Retina (tissue), 1 donor: Measurements from ENCODE around the gene KRTAP22-1.

ENCODE experiments used
- DNase-seq: peaks from one replicate; pipeline ENCODE4 v3.0.0-alpha.2; 2016

The KRTAP22-1 gene

DNA sequence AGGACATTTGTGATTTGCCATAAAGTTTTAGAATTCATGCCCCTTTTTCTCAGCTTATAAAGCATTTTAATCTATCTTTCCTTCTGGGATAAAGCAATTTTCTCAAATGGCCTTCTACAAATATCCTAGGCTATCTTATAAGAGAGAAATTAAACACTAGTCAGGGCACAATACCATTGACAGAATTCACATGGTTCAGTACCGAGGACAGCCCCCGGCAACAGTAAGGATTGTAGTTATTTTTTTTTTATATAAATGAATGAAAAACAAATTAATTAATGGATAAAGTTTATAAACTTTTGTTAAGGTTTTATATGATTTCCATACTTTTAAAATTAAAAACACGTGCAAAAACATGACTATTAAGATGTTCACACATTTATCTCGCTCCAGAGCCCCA lies 27.2 kb downstream of the KRTAP22-1 start:
- DNase-seq = no peak

DNA sequence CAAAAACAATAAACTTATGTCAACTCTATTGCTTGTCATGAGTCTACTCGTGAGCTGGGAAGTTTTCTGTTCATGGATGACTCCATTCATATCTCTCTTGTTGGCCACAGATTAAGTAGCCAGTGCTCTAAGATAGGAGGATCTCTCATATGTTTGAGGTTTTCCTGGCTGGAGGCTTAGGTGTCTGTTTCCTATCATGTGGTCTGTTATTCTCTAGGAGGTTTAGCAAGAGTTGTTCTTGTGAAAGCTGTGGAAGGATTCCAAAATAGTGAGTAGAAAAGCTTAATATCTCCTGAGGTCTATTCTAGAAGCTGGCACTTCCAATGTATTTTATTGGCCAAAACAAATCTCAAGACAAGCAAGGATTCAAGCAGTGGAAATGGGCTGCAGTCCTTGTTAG lies 28.3 kb downstream of the KRTAP22-1 start:
- no peak for DNase-seq

DNA sequence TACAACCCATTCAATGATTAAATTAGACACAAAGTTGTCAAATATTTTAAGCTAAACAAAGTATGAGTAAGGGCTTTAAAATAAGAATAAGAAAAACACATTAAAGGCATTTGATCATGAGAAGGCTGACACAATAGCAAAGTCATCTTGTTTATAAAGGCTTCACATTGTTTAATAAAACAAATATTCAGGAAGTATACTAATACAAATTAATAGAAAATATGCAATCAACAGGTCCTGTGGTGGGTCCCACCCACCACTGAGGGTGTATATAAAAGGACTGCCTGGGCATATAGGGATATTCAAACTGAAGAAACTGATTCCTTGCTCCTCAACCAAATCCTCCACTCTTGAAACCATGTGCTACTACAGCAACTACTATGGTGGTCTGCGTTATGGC lies 34.0 kb downstream of the KRTAP22-1 start, which contains the start of gene KRTAP20-2:
TSS of gene KRTAP20-2 (plus strand) at position 301 of the 400 bp plus-strand sequence. CDS start at position 359, 58 bp downstream.
- no peak for DNase-seq

DNA sequence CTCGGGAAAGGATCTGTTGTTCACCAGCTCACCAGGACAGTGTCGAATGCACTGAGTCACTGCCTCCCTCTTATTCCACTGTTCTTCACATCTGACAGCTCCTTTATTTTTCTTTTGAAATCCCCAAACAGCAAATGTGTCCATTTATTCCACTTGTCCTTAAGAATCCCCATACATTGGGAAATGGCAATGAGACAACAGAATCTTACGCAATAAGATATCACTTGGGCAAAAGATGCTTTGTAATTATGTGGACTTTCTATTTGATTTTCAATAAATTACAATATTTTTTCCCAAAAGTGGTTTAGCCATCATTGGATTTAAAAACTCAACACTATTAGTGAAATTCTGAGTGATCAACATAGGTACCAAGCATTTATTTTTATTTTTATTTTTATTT lies 37.8 kb downstream of the KRTAP22-1 start:
- DNase-seq = no peak

DNA sequence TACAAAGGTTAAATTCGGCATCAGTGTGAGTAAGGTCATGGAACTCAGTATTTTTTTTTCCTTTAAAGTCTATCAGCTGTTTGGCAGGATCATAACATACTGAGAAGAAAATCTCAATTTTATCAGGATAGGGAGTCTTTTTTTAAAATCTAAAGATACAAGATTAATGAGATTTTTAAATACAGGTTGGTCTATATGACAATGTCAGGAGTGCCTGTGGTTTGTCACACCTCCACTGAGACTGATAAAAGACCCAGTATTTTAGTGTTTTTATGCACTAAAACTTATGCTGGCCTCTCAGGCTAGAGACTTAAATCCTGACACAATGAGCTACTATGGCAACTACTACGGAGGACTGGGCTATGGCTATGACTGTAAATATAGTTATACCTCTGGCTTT lies 41.7 kb downstream of the KRTAP22-1 start, which contains the start of gene KRTAP20-3:
TSS of gene KRTAP20-3 (plus strand) at position 301 of the 400 bp plus-strand sequence.
- DNase-seq = no peak

DNA sequence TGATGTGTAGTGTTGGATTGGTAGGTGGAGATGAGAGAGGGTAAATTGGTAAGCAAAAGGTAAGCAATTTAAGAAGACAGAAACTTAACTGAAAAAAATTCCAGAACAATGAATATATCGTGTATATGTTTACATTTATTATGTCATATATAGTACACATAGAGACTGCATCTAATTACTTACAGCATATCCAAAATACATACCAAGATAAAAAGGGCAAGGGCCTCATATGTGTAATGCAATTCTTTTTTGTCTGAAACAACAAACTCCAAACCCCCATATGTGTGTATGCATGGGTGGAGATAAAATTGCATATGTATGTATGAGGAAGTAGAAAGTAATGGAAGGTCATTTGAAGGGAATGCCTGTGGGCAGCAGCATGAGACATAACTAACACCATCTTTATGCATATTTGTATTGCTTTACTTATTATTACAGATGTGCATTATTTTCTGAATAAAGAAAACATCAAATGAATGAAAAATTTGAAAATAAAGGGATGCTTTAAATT lies 46.1 kb downstream of the KRTAP22-1 start:
- DNase-seq = no peak
